ENCODE results near the gene NCSTN. TPM values are rescaled to one million over a fixed set of nuclear protein-coding genes. Genes with fewer than 3 reads are reported as not detected.

NCSTN gene
- total RNA-seq, 1 donor from 2014 or later = 142 TPM

- TF ChIP-seq CTCF (IDR thresholded peaks at IDR 0.05; ENCODE audit: unreplicated experiment) = no peak
- Mint-ChIP-seq H3K36me3 (ENCODE audit: insufficient read depth) (no peaks in the 10 kb centered on the region), H3K4me3 (ENCODE audit: low read depth) (peak overlapping the region; percentile 86), H3K4me1 (ENCODE audit: low read depth) (peaks cover 36% of the 10 kb centered on the region), H3K27ac (peak overlapping the region; percentile 42), H3K9me3 (ENCODE audit: low read depth) (no peaks in the 10 kb centered on the region), H3K27me3 (no peaks in the 10 kb centered on the region)
- DNase-seq (ENCODE audit: low spot score, unreplicated experiment) = peak; percentile 52
Observed at GRCh38 chr1:160400646-160401486, 57.7 kb downstream of the NCSTN start.

- Mint-ChIP-seq H3K9me3 (ENCODE audit: low read depth) (no peaks in the 10 kb centered on the region), H3K36me3 (ENCODE audit: insufficient read depth) (no peaks in the 10 kb centered on the region), H3K4me1 (ENCODE audit: low read depth) (peaks cover 36% of the 10 kb centered on the region), H3K27ac (peak overlapping the region; percentile 42), H3K27me3 (no peaks in the 10 kb centered on the region), H3K4me3 (ENCODE audit: low read depth) (peak overlapping the region; percentile 86)
- no peak for DNase-seq (ENCODE audit: low spot score, unreplicated experiment)
- no peak for TF ChIP-seq CTCF (IDR thresholded peaks at IDR 0.05; ENCODE audit: unreplicated experiment)
Observed at GRCh38 chr1:160401487-160401805, 58.3 kb downstream of the NCSTN start.

GRCh38 chr1:160402001-160402795 lies 59.0 kb downstream of the NCSTN start:
- Mint-ChIP-seq H3K9me3 (ENCODE audit: low read depth) (no peaks in the 10 kb centered on the region), H3K36me3 (ENCODE audit: insufficient read depth) (no peaks in the 10 kb centered on the region), H3K4me3 (ENCODE audit: low read depth) (peak overlapping the region; percentile 86), H3K27ac (peak overlapping the region; percentile 42), H3K4me1 (ENCODE audit: low read depth) (peaks cover 36% of the 10 kb centered on the region), H3K27me3 (no peaks in the 10 kb centered on the region)
- no peak for TF ChIP-seq CTCF (IDR thresholded peaks at IDR 0.05; ENCODE audit: unreplicated experiment)
- no peak for DNase-seq (ENCODE audit: low spot score, unreplicated experiment)

GRCh38 chr1:160403244-160403643 lies 60.1 kb downstream of the NCSTN start:
- Mint-ChIP-seq H3K27me3 (no peaks in the 10 kb centered on the region), H3K4me3 (ENCODE audit: low read depth) (peak overlapping the region; percentile 8), H3K9me3 (ENCODE audit: low read depth) (no peaks in the 10 kb centered on the region), H3K27ac (peak overlapping the region; percentile 75), H3K36me3 (ENCODE audit: insufficient read depth) (no peaks in the 10 kb centered on the region), H3K4me1 (ENCODE audit: low read depth) (peaks cover 40% of the 10 kb centered on the region)
- DNase-seq (ENCODE audit: low spot score, unreplicated experiment) = no peak
- no peak for TF ChIP-seq CTCF (IDR thresholded peaks at IDR 0.05; ENCODE audit: unreplicated experiment)

GRCh38 chr1:160404094-160404493 lies 60.9 kb downstream of the NCSTN start:
- Mint-ChIP-seq H3K4me1 (ENCODE audit: low read depth) (peaks cover 38% of the 10 kb centered on the region), H3K36me3 (ENCODE audit: insufficient read depth) (no peaks in the 10 kb centered on the region), H3K27ac (no peak overlapping the region), H3K4me3 (ENCODE audit: low read depth) (no peak overlapping the region), H3K9me3 (ENCODE audit: low read depth) (no peaks in the 10 kb centered on the region), H3K27me3 (no peaks in the 10 kb centered on the region)
- TF ChIP-seq CTCF (IDR thresholded peaks at IDR 0.05; ENCODE audit: unreplicated experiment) = no peak
- no peak for DNase-seq (ENCODE audit: low spot score, unreplicated experiment)

All from progenitor cell of endocrine pancreas (in vitro differentiated cells).